Astrocyte of the cerebellum (primary cell): ENCODE data around the gene DSCAML1.

Source experiments
- DNase-seq: peaks from one replicate; pipeline ENCODE4 v3.0.0-alpha.2; 2011; ENCODE audit warnings: low read depth
- H3K4me3 ChIP-seq: 2 replicates; pipeline ENCODE4 v1.5.1; 2011; ENCODE audit warnings: mild to moderate bottlenecking, low read depth, low read length, moderate library complexity
- in situ Hi-C: cut with HindIII; loops from 2 replicates; pipeline ENCODE4 v1.10.0; 2017; ENCODE audit warnings: low sequenced_read_pairs
- TF ChIP-seq, protein P1 (sequence below): IDR thresholded peaks from 2 replicates; pipeline ENCODE4 v1.5.1; 2012; ENCODE audit warnings: low read length, low read depth, moderate library complexity, mild to moderate bottlenecking; ENCODE audit errors: missing control alignments

The DSCAML1 gene

GRCh38 chr11:117541211-117541610, 255.8 kb downstream of the DSCAML1 start:
- H3K4me3 ChIP-seq, result no peak overlapping the region
- TF ChIP-seq, protein P1, sequence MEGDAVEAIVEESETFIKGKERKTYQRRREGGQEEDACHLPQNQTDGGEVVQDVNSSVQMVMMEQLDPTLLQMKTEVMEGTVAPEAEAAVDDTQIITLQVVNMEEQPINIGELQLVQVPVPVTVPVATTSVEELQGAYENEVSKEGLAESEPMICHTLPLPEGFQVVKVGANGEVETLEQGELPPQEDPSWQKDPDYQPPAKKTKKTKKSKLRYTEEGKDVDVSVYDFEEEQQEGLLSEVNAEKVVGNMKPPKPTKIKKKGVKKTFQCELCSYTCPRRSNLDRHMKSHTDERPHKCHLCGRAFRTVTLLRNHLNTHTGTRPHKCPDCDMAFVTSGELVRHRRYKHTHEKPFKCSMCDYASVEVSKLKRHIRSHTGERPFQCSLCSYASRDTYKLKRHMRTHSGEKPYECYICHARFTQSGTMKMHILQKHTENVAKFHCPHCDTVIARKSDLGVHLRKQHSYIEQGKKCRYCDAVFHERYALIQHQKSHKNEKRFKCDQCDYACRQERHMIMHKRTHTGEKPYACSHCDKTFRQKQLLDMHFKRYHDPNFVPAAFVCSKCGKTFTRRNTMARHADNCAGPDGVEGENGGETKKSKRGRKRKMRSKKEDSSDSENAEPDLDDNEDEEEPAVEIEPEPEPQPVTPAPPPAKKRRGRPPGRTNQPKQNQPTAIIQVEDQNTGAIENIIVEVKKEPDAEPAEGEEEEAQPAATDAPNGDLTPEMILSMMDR, result no peak
- no peak for DNase-seq
- in situ Hi-C loops, result no loop called here

DNA sequence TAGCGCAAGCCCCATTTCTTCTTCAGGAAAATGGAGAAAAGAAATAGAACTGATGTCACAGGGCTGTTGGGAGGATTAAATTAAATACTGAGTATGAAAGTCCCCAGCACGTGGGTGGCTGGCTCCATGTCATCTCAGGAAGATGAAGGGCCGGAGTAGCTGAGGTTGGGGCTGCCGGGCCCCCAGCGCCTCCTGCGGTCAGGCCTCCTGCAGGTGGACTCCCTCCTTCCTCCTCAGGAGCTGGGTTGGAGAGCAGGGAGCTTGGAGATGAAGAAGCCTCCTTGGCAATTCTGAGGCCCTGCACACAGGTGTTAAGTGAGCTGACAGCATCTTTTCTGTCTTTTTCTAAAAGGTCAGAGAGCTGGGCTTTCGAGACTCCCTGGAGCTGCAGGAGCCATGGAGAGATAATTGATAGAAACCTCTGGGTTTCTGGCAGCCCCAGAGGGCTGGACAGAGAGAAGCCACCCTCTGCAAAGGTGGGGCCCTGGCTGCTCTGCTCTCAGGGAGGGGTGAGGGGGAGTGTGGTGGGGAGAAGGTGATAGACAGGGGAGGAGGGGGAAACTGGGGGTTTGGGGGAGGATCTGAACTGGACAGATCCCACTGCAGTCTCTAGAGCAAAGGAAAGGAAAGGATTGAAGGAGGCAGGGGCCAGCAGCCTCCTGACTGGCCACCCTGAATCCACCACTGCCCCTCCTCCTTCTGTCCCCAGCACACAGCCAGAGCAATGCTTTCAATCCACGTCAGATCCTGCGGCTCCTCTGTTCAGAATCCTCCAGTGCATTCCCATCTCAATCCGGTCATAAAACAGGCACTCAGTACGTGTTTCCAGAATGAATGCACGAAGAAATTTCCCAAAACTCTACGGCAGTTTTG, 258.5 kb downstream of the DSCAML1 start:
- in situ Hi-C loops, result no loop called here
- H3K4me3 ChIP-seq, result no peak overlapping the region
- no peak for DNase-seq
- TF ChIP-seq, protein P1, result no peak

GRCh38 chr11:117535850-117536411, 261.1 kb downstream of the DSCAML1 start:
- H3K4me3 ChIP-seq, result no peak overlapping the region
- in situ Hi-C loops, result no loop called here

GRCh38 chr11:117535201-117535849, 261.7 kb downstream of the DSCAML1 start:
- no peak overlapping the region for H3K4me3 ChIP-seq
- TF ChIP-seq, protein P1, result no peak
- no peak for DNase-seq
- in situ Hi-C loops, result no loop called here

More at GRCh38 chr11:117535850-117536411, 261.1 kb downstream of the DSCAML1 start:
- DNase-seq, result no peak
- TF ChIP-seq, protein P1, result no peak

DNA sequence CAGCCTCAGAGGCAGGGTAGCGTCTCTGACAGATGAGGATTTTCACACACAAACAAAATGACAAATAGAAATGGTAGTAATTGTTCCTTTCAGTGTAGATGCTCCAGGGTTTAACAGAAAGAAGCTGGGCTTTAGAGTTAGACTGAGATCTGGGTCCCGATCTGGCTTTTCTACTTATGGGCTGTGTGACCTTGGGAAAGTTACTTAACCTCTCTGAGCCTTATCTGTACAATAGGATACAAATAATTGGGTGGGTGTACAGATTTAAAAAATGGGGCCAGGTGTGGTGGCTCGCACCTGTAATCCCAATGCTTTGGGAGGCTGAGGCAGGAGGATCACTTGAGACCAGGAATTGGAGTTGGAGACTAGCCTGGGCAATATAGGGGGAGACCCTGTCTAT, 264.4 kb downstream of the DSCAML1 start:
- no peak for DNase-seq
- H3K4me3 ChIP-seq, result no peak overlapping the region
- TF ChIP-seq, protein P1, result no peak
- in situ Hi-C loops, result no loop called here

DNA sequence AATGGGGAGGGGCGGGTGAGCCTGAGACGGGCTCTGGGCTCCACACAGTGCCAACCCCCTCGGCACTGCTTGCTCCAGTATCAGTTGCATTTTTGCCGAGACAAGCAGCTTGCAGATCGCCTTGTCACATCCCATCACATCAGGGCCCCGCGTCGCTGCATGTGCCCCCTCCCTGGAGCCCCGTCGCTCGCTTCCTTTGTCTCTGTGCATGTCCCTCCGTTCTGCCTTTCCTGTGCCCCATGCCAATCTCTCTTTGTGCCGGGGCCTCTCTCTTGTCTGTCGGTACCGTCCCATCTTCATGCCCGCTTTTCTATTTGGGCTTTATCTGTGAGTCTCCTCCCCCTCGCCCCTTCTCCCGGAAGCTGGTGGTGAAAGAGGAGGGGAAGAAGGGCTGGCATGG, 267.2 kb downstream of the DSCAML1 start:
- DNase-seq, result no peak
- no peak overlapping the region for H3K4me3 ChIP-seq
- in situ Hi-C loops, result no loop called here
- TF ChIP-seq, protein P1, result no peak
